Stimulated activated memory B cell treated with anti-CD40 and anti-IgM and Interleukin-4, amounts not matched to agents 10 μg/mL and 1 μg/mL and 100 μg/mL, for 72 hours (primary cell): ENCODE data around the gene MYO7B.
A peak's percentile ranks its signal among the peaks of the same experiment; 100 is the strongest.

ENCODE experiments used
- ATAC-seq: fragments of 150-1000 bp; cut with Tn5 transposase; 2 replicates; pipeline ENCODE4 v1.10.0; 2021
- H3K27ac Mint-ChIP-seq: one replicate; pipeline ENCODE4 v1.8.0; 2022; ENCODE audit warnings: mild to moderate bottlenecking, mixed read lengths
- H3K27me3 Mint-ChIP-seq: one replicate; pipeline ENCODE4 v1.8.0; 2022; ENCODE audit warnings: mixed read lengths
- H3K36me3 Mint-ChIP-seq: one replicate; pipeline ENCODE4 v1.8.0; 2022; ENCODE audit warnings: mixed read lengths
- H3K4me1 Mint-ChIP-seq: one replicate; pipeline ENCODE4 v1.8.0; 2022; ENCODE audit warnings: mixed read lengths
- H3K4me3 Mint-ChIP-seq: one replicate; pipeline ENCODE4 v1.8.0; 2022; ENCODE audit warnings: mild to moderate bottlenecking, moderate library complexity, mixed read lengths
- H3K9me3 Mint-ChIP-seq: one replicate; pipeline ENCODE4 v1.8.0; 2022; ENCODE audit warnings: mixed read lengths

The MYO7B gene

GRCh38 chr2:127658146-127658545 lies 122.7 kb downstream of the MYO7B start:
- H3K27me3 Mint-ChIP-seq, result peaks cover 29% of the 10 kb centered on the region
- no peak overlapping the region for H3K4me3 Mint-ChIP-seq
- ATAC-seq, result no peak
- no peaks in the 10 kb centered on the region for H3K36me3 Mint-ChIP-seq
- peaks cover 18% of the 10 kb centered on the region for H3K4me1 Mint-ChIP-seq
- no peaks in the 10 kb centered on the region for H3K9me3 Mint-ChIP-seq
- H3K27ac Mint-ChIP-seq, result no peak overlapping the region

GRCh38 chr2:127658641-127659407 lies 123.3 kb downstream of the MYO7B start:
- H3K4me3 Mint-ChIP-seq, result no peak overlapping the region

GRCh38 chr2:127659408-127660290 lies 124.2 kb downstream of the MYO7B start:
- ATAC-seq, result peak; percentile 35
- Mint-ChIP-seq H3K27me3 (peaks cover 41% of the 10 kb centered on the region), H3K4me1 (peaks cover 18% of the 10 kb centered on the region), H3K9me3 (no peaks in the 10 kb centered on the region), H3K4me3 (no peak overlapping the region), H3K27ac (no peak overlapping the region), H3K36me3 (no peaks in the 10 kb centered on the region)

More at GRCh38 chr2:127658641-127659407, 123.3 kb downstream of the MYO7B start:
- Mint-ChIP-seq H3K4me1 (peaks cover 17% of the 10 kb centered on the region), H3K27me3 (peaks cover 35% of the 10 kb centered on the region), H3K9me3 (no peaks in the 10 kb centered on the region), H3K36me3 (no peaks in the 10 kb centered on the region), H3K27ac (no peak overlapping the region)
- no peak for ATAC-seq

DNA sequence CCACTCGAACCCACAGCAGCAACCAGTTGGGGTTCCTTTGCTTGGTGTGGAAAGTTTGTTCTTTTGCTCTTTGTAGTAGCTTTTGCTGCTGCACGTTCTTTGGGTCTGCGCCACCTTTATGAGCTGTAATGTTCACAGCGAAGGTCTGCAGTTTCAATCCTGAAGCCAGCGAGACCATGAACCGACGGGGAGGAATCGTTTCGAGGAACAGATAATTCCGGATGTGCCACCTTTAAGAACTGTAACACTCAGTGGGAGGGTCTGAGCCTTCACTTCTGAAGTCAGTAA lies 124.8 kb downstream of the MYO7B start:
- Mint-ChIP-seq H3K27me3 (peaks cover 47% of the 10 kb centered on the region), H3K27ac (no peak overlapping the region), H3K4me1 (peaks cover 18% of the 10 kb centered on the region), H3K4me3 (no peak overlapping the region), H3K9me3 (no peaks in the 10 kb centered on the region), H3K36me3 (no peaks in the 10 kb centered on the region)
- ATAC-seq, result no peak

DNA sequence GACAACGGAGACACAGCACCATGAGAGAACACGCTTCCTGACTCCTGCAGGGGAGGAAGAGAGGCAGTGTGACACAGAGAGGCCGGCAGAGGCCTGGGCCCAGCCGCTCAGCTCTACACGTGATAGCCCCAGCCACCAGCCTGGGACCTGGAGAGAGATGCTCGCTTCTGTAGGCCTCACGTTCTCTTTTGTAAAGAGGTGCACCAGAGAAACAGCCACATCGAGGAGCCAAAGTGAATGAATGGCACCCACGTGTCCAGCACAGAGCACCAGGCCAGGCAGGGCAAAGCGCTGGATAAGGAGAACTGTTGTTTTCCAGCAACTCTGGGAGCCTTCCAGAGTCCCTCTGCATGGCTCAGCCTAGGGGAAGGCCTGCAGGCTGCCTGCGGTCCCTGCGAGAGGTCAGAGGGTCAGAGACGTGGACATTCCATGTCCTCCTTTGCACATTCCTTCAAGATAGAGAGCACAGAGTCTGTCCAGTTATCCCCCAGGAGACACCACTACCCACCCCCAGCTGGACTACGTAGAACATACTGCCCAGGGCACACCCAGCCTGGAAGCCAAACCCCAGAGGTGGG lies 125.7 kb downstream of the MYO7B start:
- Mint-ChIP-seq H3K4me1 (peaks cover 18% of the 10 kb centered on the region), H3K4me3 (no peak overlapping the region), H3K9me3 (no peaks in the 10 kb centered on the region), H3K27ac (no peak overlapping the region), H3K36me3 (no peaks in the 10 kb centered on the region), H3K27me3 (peaks cover 56% of the 10 kb centered on the region)
- no peak for ATAC-seq

DNA sequence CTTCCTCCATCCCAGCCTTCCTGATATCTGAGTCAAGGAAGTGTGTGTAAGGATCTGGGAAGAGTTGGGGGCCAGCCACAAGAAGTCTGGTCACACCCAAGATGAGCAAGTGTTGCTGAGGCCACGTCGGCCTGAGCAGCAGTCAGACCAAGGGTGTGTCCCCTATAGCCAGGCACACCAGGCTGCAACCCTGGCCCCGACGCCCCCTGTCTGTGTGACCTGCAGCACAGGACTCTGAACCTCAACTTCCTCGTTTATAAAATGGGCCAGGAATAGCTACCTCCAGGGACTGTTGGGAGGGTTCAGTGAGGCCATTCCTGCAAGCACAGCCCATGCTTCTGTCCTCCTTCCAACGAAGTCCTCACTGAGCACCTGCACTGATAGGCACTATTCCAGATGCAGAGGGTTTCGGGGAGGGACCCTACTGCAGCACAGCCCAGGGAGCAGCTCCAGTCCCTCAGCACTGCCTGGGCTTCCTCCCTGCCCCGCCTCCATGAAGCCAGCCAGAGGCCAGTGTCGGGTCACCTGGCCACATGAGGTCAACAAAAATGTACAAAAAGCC lies 126.5 kb downstream of the MYO7B start:
- H3K4me3 Mint-ChIP-seq, result no peak overlapping the region
- no peak overlapping the region for H3K27ac Mint-ChIP-seq
- ATAC-seq, result no peak
- H3K36me3 Mint-ChIP-seq, result no peaks in the 10 kb centered on the region
- peaks cover 13% of the 10 kb centered on the region for H3K4me1 Mint-ChIP-seq
- peaks cover 58% of the 10 kb centered on the region for H3K27me3 Mint-ChIP-seq
- no peaks in the 10 kb centered on the region for H3K9me3 Mint-ChIP-seq

GRCh38 chr2:127662937-127663565 lies 127.6 kb downstream of the MYO7B start:
- Mint-ChIP-seq H3K9me3 (no peaks in the 10 kb centered on the region), H3K4me3 (no peak overlapping the region), H3K36me3 (no peaks in the 10 kb centered on the region), H3K4me1 (peaks cover 12% of the 10 kb centered on the region), H3K27me3 (peaks cover 54% of the 10 kb centered on the region), H3K27ac (no peak overlapping the region)
- ATAC-seq, result no peak

DNA sequence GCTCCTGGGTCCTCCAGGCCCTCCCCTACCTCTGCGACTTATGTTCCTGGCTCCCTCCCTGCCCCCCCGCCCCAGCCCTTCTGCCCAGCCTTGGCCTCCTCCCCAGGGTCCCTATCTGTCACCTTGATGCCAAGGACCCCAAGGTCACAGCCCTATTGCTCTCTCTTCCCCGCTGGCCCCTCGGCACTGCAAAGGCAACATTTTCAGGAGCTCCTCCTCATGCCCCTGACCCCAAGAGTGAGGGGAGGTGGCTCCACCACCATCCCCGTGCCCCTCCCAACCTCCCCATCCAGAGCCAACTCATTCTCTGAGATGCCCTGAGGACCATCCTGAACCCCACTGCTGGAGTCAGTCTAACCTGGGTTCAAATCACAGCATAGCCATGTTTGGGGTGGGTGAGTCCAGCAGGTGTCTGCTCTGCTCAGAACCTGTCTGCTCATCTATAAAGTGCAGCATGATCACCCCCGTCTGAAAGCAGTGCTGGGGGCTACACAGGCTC lies 128.1 kb downstream of the MYO7B start:
- no peak overlapping the region for H3K27ac Mint-ChIP-seq
- H3K4me3 Mint-ChIP-seq, result no peak overlapping the region
- no peak for ATAC-seq
- H3K9me3 Mint-ChIP-seq, result no peaks in the 10 kb centered on the region
- H3K36me3 Mint-ChIP-seq, result no peaks in the 10 kb centered on the region
- peaks cover 12% of the 10 kb centered on the region for H3K4me1 Mint-ChIP-seq
- H3K27me3 Mint-ChIP-seq, result peaks cover 54% of the 10 kb centered on the region

DNA sequence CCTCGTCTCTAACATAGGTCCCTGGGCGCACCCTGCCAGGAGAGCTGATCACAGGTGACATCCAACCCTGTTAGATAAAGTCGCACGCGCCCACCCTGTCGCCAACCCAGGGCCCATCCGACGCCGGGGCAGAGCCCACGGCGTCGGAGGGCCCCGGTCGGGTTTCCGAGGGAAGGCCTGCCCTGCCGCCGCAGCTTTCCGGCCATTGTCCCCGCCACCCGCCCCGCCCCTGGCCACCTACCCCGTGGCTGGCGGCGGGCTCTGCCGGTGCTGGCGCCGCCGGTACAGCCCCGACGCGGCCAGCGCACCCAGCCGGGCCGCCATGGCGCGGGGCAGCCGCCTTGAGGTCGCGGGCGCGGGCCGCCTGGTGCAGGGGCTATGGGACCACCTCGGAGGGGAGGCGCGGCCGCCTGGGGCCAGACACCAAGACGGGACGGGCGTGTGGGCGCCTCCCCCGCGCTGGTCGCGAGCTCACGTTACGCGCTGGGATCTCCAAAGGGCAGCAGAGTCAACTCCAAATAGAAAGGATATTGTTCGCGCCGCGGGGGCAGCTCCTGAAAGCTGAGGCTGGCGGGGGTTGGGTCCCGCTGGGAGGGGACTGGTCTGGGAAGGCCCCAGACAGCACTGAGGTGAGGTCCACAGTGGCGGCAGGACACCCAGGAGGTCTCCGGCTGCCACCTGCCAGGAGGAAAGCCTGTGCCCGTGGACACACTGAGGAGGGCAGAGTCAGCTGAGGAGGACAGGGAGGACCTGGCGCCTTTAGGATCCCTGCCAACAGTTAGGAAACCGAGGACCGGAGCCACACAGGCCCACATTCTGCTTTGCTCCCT lies 128.8 kb downstream of the MYO7B start:
- Mint-ChIP-seq H3K27ac (no peak overlapping the region), H3K27me3 (peaks cover 54% of the 10 kb centered on the region)

DNA sequence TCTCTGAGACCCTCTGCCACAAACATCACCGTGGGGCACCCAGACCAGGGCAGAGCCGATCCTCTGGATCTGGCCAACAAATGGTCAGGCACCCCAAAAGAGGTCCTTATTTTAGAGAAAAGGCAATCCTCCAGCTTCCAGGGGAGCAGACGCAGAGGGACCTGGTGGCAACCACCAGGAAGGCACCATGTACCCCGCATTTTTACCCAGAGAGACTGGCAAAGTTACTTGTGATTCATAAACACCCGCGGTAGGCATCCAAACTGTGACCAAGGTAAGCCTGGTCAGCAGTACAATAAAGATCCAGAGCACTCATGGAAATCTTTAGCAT lies 129.4 kb downstream of the MYO7B start:
- H3K27me3 Mint-ChIP-seq, result peaks cover 54% of the 10 kb centered on the region
- no peaks in the 10 kb centered on the region for H3K36me3 Mint-ChIP-seq

More for the DNA sequence above, 128.8 kb downstream of the MYO7B start:
- no peaks in the 10 kb centered on the region for H3K36me3 Mint-ChIP-seq
- ATAC-seq, result peak; percentile 46
- H3K9me3 Mint-ChIP-seq, result no peaks in the 10 kb centered on the region
- peaks cover 12% of the 10 kb centered on the region for H3K4me1 Mint-ChIP-seq
- no peak overlapping the region for H3K4me3 Mint-ChIP-seq

DNA sequence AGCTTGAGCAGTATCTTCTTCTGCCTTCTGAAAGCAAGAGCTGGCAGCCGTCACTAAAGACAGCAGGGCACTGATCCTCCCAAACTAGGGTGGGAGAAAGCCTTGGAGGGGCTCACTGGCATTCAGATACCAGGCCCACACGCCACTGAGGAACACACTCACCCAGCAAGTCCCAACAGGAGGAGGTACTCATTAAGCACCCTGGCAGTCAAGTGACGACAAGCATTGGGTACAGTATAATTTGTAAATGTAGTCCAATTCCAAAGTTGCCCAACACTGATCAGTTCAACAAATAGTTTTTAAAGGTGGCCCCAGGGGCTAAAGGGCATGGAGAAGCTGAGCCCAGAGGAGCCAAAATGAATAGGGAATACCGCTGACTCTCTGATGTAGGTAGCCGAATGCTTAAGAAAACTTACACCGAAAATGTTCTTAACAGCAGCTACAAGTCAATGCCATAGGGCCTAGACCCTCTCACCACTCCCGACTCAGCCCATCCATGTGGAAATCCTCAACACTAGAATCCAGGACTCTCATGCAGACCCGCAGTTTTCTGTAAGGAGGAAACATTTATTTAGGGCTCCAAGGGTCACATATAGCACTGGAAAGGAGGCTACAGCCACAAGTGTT lies 129.9 kb downstream of the MYO7B start:
- no peak overlapping the region for H3K4me3 Mint-ChIP-seq
- no peaks in the 10 kb centered on the region for H3K9me3 Mint-ChIP-seq
- H3K36me3 Mint-ChIP-seq, result no peaks in the 10 kb centered on the region
- H3K27me3 Mint-ChIP-seq, result peaks cover 54% of the 10 kb centered on the region
- no peak for ATAC-seq
- H3K27ac Mint-ChIP-seq, result no peak overlapping the region
- peaks cover 5% of the 10 kb centered on the region for H3K4me1 Mint-ChIP-seq

More for the DNA sequence above, 129.4 kb downstream of the MYO7B start:
- no peaks in the 10 kb centered on the region for H3K9me3 Mint-ChIP-seq
- peaks cover 8% of the 10 kb centered on the region for H3K4me1 Mint-ChIP-seq
- H3K4me3 Mint-ChIP-seq, result no peak overlapping the region
- H3K27ac Mint-ChIP-seq, result no peak overlapping the region
- ATAC-seq, result no peak

DNA sequence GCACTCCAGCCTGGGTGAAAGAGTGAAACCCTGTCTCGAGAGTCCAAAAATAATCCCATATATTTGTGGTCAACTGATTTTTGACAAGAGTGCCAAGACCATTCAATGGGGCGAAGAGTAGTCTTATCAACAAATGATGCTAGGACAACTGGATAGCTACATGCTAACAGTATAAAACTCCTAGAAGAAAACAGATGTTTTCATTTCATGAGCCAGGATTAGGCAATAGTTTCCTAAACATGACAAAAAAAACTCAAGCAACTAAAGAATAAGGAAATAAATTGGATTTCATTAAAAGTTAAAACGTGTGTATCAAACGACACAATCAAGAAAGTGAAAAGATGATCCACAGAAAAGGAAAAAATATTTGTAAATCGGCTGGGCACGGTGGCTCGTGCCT lies 133.6 kb downstream of the MYO7B start:
- H3K4me3 Mint-ChIP-seq, result no peak overlapping the region
- peaks cover 57% of the 10 kb centered on the region for H3K27me3 Mint-ChIP-seq
- H3K9me3 Mint-ChIP-seq, result no peaks in the 10 kb centered on the region
- no peak overlapping the region for H3K27ac Mint-ChIP-seq
- no peaks in the 10 kb centered on the region for H3K36me3 Mint-ChIP-seq
- ATAC-seq, result no peak
- peaks cover under 1% of the 10 kb centered on the region for H3K4me1 Mint-ChIP-seq

- H3K27me3 Mint-ChIP-seq, result peaks cover 54% of the 10 kb centered on the region
- H3K4me1 Mint-ChIP-seq, result peaks cover 6% of the 10 kb centered on the region
- H3K27ac Mint-ChIP-seq, result no peak overlapping the region
- no peak overlapping the region for H3K4me3 Mint-ChIP-seq
- H3K36me3 Mint-ChIP-seq, result no peaks in the 10 kb centered on the region
- no peak for ATAC-seq
- H3K9me3 Mint-ChIP-seq, result no peaks in the 10 kb centered on the region
Observed at GRCh38 chr2:127670055-127670956, 134.8 kb downstream of the MYO7B start.
